Epithelial cell of proximal tubule (primary cell): ENCODE results near the gene ZNF692. TPM values are rescaled to one million over a fixed set of nuclear protein-coding genes. Genes with fewer than 3 reads are reported as not detected.

ENCODE experiments used
- DNase-seq: peaks from one replicate; pipeline ENCODE4 v3.0.0-alpha.2; 2011; ENCODE audit warnings: low read depth
- H3K4me3 ChIP-seq: 2 replicates; pipeline ENCODE4 v1.5.1; 2011; ENCODE audit warnings: low read depth, mild to moderate bottlenecking, low read length
- total RNA-seq: library from RNA; depleted of rRNA; stranded (reverse); fragments of >200 nt; gene quantifications from 2 replicates; pipeline ENCODE4 v1.2.3, GENCODE V29; 2015
- TF ChIP-seq, protein P1 (sequence below): conservative IDR thresholded peaks from 2 replicates; pipeline ENCODE4 v1.5.1; 2012; ENCODE audit warnings: low read depth, mild to moderate bottlenecking, low read length

ZNF692 gene
- total RNA-seq, 1 donor from 2014 or later = 35.7 TPM

DNA sequence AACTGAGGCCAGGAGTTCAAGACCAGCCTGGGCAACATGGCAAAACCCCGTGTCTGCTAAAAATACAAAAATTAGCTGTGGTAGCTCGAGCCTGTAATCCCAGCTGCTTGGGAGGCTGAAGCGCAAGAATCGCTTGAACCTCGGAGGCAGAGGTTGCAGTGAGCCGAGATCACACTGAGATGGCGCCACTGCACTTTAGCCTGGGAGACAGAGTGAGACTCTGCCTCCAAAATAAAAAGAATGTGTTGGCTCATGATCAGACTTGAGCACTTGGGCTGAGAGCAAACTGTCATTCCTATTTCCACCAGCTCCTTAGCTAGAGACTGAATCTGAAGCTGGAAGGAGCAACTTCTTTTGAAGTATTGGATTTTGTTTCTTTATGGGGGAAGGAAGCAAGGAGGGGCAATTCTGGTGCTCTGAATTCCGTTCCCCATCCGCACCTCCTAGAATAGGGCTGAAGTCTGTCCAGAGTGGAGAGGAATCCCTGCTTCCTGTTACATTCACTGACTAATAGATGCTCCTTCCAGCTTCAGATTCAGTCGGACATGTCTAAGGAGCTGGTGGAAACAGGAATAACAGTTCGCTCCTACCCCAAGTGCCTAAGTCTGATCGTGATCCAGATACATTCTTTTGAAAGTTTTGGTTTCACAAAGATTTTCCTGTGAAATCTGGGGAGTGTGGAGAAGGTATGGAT is 17.0 kb downstream of the ZNF692 start:
- no peak for DNase-seq
- no peak overlapping the region for H3K4me3 ChIP-seq
- TF ChIP-seq, protein P1, sequence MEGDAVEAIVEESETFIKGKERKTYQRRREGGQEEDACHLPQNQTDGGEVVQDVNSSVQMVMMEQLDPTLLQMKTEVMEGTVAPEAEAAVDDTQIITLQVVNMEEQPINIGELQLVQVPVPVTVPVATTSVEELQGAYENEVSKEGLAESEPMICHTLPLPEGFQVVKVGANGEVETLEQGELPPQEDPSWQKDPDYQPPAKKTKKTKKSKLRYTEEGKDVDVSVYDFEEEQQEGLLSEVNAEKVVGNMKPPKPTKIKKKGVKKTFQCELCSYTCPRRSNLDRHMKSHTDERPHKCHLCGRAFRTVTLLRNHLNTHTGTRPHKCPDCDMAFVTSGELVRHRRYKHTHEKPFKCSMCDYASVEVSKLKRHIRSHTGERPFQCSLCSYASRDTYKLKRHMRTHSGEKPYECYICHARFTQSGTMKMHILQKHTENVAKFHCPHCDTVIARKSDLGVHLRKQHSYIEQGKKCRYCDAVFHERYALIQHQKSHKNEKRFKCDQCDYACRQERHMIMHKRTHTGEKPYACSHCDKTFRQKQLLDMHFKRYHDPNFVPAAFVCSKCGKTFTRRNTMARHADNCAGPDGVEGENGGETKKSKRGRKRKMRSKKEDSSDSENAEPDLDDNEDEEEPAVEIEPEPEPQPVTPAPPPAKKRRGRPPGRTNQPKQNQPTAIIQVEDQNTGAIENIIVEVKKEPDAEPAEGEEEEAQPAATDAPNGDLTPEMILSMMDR = peak; percentile 64

DNA sequence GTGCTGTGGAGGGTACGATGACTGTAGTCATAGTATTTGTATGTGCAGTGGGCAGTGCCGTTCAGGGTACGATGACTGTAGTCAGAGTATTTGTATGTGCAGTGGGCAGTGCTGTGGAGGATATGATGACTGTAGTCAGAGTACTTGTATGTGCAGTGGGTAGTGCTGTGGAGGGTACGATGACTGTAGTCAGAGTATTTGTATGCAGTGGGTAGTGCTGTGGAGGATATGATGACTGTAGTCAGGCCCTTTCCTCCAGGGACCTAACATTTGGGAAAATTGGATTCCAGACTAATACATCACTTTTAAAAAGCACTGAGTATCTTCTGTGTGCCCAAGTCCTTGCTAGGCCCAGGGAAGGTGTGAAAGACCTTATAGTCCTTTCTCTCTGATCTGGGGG is 17.9 kb downstream of the ZNF692 start:
- TF ChIP-seq, protein P1 = no peak
- no peak overlapping the region for H3K4me3 ChIP-seq
- no peak for DNase-seq

DNA sequence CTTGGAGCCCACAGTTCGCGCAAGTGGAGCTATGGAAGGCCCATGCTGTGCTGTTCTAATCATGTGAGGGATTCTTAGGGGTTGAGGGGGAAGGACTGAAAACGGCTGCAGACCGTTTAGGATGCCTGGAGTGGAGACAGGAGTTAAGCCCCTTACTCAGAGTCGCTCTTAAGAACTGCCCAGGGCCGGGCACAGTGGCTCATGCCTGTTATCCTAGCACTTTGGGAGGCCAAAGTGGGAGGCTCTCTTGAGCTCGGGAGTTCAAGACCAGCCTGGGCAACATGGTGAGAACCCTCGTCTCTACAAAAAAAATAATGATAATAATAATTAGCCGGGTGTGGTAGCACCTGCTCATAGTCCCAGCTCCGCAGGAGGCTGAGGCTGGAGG is 19.7 kb downstream of the ZNF692 start:
- DNase-seq = no peak
- TF ChIP-seq, protein P1 = no peak
- H3K4me3 ChIP-seq = peak overlapping the region; percentile 74

DNA sequence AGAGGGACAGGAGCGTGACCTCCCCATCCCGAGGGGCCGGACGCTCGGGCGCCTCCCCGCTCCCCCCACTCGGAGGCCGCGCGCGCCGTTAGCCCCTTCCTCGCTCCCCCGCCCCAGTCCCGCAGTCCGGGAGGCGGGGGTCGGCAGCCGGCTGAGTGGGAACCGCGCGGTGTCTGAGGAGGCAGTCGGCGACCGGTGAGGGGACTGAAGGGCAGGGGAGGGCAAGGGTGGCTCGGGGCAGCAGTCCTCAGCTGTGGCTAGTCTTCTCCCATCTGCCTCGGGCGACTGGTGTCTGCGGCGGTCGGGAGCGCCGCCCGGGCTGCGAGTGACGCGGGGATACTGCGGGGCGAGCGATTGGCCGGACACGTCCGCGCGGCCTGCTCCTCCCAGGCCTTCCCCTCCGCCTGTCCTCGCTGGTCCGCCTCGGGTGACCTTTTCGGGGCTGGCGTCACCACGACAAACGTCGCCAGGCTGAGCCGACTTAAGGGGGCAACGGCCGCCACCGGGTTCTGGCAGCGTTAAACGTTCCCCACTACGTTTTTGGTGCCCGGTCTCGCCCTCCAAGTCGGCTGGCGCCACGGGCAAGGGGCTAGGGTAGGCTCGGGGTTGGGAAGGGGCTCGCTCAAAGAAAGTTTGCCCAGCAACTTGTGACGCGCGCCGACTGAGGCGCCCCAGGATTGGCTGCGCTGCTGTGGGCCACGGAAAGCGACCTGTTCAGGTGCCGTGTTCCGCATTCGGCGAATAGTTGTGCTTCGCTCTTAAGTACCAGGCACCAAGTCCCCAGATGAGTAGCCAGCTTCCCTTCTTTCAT is 20.3 kb downstream of the ZNF692 start:
- no peak for DNase-seq
- H3K4me3 ChIP-seq = peak overlapping the region; percentile 74
- TF ChIP-seq, protein P1 = no peak

DNA sequence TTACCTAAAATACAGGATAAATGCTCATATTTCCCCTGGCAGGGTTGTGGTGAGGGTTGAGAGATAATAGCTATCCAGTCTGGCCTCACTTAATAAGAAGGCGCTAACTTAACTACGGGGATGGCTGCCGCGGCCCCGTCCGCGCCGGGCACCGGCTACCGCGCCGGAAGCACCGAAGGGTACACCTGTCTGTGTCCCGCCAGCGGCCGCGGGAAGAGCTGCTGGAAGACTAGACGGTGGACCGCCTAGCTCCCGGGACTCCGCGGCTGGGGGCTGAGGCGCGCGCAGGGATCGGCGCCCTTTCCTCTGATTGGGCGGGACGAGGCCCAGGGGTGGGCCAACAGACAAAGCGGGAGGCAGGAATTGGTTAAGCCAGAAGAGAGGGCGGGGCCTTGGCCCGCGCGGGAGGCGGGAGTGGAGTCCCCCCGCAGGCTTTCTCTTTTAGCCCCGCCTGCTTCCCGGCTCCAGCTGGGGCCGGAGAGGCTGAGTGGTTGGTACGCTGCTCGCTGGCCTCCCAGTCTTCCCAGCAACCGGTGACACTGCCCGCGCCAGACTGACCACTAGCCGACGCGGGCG is 21.0 kb downstream of the ZNF692 start, which contains the start of gene ZNF672:
TSS of gene ZNF672 (plus strand) at position 444 of the 576 bp plus-strand sequence. CDS start 9,051 bp downstream, outside the sequence.
- TF ChIP-seq, protein P1 = no peak
- H3K4me3 ChIP-seq = peak within 1 kb of the TSS; percentile 74
- DNase-seq = no peak

DNA sequence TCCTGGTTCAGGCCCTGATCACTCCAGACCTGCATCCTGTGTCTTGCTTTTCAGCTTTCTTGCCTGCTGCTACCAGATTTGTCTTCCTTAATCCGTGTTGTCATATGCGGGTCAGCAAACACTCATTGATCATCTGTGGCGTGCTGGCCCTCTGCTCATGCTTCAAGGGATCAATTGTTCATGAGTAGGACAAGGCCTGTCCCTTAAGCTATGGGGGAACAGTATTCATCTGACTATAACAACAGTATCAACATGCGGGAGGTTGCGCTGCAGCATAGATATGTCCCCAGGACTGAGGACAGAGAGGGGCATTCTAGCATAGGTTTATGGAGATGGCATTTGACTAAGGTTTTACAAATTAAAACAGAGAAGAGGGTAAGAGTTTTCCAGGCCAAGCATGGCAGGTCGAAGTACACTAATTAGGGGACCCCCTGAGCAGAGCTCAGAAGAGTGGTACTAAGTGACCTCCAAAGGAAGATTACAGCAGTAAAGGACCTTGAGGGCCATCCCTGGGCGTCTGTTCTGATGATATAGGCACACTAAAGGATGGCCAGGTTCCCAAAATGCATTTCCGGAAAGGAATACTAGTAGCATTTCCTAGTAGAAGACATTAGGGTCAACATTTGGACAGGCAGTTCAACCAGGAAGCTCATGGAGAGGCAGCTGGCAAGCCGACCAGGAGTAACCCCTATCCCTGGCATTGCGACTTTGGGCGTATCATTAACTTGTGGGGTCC is 21.7 kb downstream of the ZNF692 start:
- peak overlapping the region; percentile 74 for H3K4me3 ChIP-seq
- TF ChIP-seq, protein P1 = no peak
- no peak for DNase-seq
